Parathyroid adenoma (tissue), 2 donors: Measurements from ENCODE around the gene MED27.

ENCODE experiments used
- H2AFZ ChIP-seq: fragments of 300-600 bp; sonication (generic); one replicate; pipeline ENCODE4 v1.7.0; 2017; ENCODE audit warnings: antibody characterized with exemption, mild to moderate bottlenecking
- H3K27ac ChIP-seq: fragments of 300-600 bp; sonication (generic); one replicate; pipeline ENCODE4 v1.7.0; 2017
- H3K27me3 ChIP-seq: fragments of 300-600 bp; sonication (generic); one replicate; pipeline ENCODE4 v1.7.0; 2017; ENCODE audit warnings: low read length; ENCODE audit not compliant: control insufficient read depth, insufficient read depth
- H3K36me3 ChIP-seq: fragments of 300-600 bp; sonication (generic); one replicate; pipeline ENCODE4 v1.7.0; 2017; ENCODE audit warnings: low read length; ENCODE audit not compliant: control insufficient read depth, insufficient read depth
- H3K4me1 ChIP-seq: fragments of 300-600 bp; sonication (generic); one replicate; pipeline ENCODE4 v1.7.0; 2017; ENCODE audit warnings: control low read depth
- H3K4me2 ChIP-seq: fragments of 300-600 bp; sonication (generic); one replicate; pipeline ENCODE4 v1.7.0; 2017; ENCODE audit warnings: low read length
- H3K4me3 ChIP-seq: fragments of 300-600 bp; sonication (generic); one replicate; pipeline ENCODE4 v1.7.0; 2017; ENCODE audit warnings: low read depth, low read length
- H3K79me2 ChIP-seq: fragments of 300-600 bp; sonication (generic); one replicate; pipeline ENCODE4 v1.7.0; 2017; ENCODE audit warnings: control low read depth
- H3K9ac ChIP-seq: fragments of 300-600 bp; sonication (generic); one replicate; pipeline ENCODE4 v1.7.0; 2017; ENCODE audit warnings: mild to moderate bottlenecking
- H3K9me3 ChIP-seq: fragments of 300-600 bp; sonication (generic); one replicate; pipeline ENCODE4 v1.7.0; 2017; ENCODE audit warnings: low read length; ENCODE audit not compliant: control insufficient read depth
- TF ChIP-seq, protein P1 (sequence below): fragments of 300-600 bp; sonication (generic); IDR thresholded peaks from one replicate; pipeline ENCODE4 v1.7.0; 2017; ENCODE audit warnings: antibody characterized with exemption, mild to moderate bottlenecking
- donor health status: primary hyperparathyroidism.

MED27 gene

DNA sequence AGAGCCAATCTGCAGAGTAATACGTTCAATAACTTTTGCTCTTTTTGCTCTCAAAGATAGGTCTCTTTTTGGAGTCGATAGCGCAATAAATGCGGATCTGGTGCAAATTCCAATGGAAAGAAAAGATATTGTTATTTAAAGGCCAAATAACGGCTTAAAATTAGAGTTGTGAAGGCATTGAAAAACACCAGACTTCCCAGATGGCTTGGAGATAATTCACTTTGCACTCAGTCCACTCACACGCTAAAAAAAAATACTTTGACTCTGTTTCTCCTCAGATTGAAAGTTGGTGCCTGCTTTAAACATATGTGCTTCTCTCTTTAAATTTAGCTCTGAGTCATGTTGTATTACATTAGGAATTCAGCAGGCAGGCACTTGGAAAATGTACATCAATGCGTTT is 19.5 kb upstream of the MED27 start:
- no peak overlapping the region for H2AFZ ChIP-seq
- H3K79me2 ChIP-seq, result no peaks in the 10 kb centered on the region
- TF ChIP-seq, protein P1, sequence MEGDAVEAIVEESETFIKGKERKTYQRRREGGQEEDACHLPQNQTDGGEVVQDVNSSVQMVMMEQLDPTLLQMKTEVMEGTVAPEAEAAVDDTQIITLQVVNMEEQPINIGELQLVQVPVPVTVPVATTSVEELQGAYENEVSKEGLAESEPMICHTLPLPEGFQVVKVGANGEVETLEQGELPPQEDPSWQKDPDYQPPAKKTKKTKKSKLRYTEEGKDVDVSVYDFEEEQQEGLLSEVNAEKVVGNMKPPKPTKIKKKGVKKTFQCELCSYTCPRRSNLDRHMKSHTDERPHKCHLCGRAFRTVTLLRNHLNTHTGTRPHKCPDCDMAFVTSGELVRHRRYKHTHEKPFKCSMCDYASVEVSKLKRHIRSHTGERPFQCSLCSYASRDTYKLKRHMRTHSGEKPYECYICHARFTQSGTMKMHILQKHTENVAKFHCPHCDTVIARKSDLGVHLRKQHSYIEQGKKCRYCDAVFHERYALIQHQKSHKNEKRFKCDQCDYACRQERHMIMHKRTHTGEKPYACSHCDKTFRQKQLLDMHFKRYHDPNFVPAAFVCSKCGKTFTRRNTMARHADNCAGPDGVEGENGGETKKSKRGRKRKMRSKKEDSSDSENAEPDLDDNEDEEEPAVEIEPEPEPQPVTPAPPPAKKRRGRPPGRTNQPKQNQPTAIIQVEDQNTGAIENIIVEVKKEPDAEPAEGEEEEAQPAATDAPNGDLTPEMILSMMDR, result no peak
- no peak overlapping the region for H3K27ac ChIP-seq
- H3K4me1 ChIP-seq, result no peaks in the 10 kb centered on the region
- no peak overlapping the region for H3K4me2 ChIP-seq
- no peaks in the 10 kb centered on the region for H3K36me3 ChIP-seq
- H3K27me3 ChIP-seq, result no peaks in the 10 kb centered on the region
- H3K4me3 ChIP-seq, result no peak overlapping the region
- no peak overlapping the region for H3K9ac ChIP-seq
- H3K9me3 ChIP-seq, result no peaks in the 10 kb centered on the region

DNA sequence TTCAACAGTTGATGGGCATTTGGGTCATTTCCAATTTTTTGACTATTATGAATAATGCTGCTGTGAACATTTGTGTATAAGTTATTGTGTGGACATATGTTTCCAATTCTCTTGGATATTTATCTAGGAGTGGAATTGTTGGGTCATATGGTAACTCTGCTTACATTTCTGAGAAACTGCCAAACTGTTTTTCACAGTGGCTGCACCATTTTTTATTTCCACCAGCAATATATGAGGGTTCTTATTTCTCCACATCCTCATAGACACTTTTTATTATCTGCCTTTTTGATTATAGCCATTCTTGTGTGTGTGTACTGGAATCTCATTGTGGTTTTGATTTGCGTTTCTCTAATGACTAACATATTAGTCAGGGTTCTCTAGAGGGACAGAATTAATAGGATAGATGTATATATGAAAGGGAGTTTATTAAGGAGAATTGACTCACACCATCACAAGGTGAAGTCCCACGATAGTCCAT is 14.7 kb upstream of the MED27 start:
- H3K9me3 ChIP-seq, result no peaks in the 10 kb centered on the region
- no peak overlapping the region for H3K9ac ChIP-seq
- TF ChIP-seq, protein P1, result no peak
- no peak overlapping the region for H2AFZ ChIP-seq
- no peaks in the 10 kb centered on the region for H3K4me1 ChIP-seq
- H3K4me2 ChIP-seq, result no peak overlapping the region
- H3K79me2 ChIP-seq, result no peaks in the 10 kb centered on the region
- no peak overlapping the region for H3K27ac ChIP-seq
- no peaks in the 10 kb centered on the region for H3K27me3 ChIP-seq
- no peak overlapping the region for H3K4me3 ChIP-seq
- no peaks in the 10 kb centered on the region for H3K36me3 ChIP-seq

DNA sequence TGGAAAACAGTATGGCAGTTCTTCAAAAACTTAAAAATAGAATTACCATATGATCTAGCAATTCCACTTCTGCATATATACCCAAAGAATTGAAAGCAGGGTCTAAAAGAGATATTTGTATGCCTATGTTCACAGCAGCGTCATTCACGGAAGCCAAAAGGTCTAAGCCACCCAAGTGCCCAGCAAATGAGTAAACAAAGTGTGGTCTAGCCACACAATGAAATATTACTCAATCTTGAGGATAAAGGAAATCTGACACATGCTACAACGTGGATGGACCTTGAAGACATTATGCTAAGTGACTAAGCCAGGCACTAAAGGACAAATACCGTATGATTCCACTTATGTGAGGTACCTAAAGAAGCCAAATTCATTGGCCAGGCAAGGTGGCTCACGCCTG is 11.1 kb upstream of the MED27 start:
- TF ChIP-seq, protein P1, result no peak
- no peak overlapping the region for H3K27ac ChIP-seq
- no peaks in the 10 kb centered on the region for H3K4me1 ChIP-seq

DNA sequence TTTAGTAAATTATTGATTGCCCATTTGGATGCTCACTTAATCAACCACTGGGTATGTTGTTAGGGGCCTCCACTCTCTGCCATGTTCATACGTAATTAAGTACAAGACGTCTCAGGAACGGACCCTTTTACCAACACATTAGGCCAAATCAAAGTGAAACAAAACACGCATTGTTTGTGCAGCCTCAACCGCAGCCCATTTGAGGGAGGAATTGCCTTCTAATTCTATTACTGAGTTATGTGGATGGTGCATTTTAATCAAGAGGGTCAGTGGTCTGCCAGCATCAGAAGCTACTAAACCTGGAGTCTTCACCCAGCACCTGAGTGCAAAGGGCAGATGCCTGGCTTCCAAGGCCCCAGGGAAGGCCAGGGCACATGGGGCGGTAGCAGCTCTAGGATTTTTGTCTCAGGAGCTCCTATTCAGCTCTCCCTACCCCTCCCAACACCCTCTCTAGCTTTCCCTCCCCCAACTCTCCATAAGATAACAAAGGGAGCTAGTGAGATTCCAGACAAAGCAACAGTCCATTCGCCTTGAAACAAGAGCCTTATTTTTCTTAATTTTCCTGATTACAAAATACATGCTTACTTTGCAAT is 7.9 kb upstream of the MED27 start:
- TF ChIP-seq, protein P1, result no peak
- no peaks in the 10 kb centered on the region for H3K9me3 ChIP-seq
- no peaks in the 10 kb centered on the region for H3K27me3 ChIP-seq
- no peak overlapping the region for H3K4me2 ChIP-seq
- no peak overlapping the region for H2AFZ ChIP-seq
- no peaks in the 10 kb centered on the region for H3K4me1 ChIP-seq
- H3K4me3 ChIP-seq, result no peak overlapping the region
- no peak overlapping the region for H3K9ac ChIP-seq
- no peaks in the 10 kb centered on the region for H3K36me3 ChIP-seq
- no peaks in the 10 kb centered on the region for H3K79me2 ChIP-seq
- no peak overlapping the region for H3K27ac ChIP-seq

More for the DNA sequence above, 11.1 kb upstream of the MED27 start:
- no peaks in the 10 kb centered on the region for H3K27me3 ChIP-seq
- no peak overlapping the region for H3K4me2 ChIP-seq
- H2AFZ ChIP-seq, result no peak overlapping the region
- H3K79me2 ChIP-seq, result no peaks in the 10 kb centered on the region
- H3K9ac ChIP-seq, result no peak overlapping the region
- H3K9me3 ChIP-seq, result no peaks in the 10 kb centered on the region
- no peak overlapping the region for H3K4me3 ChIP-seq
- H3K36me3 ChIP-seq, result no peaks in the 10 kb centered on the region

DNA sequence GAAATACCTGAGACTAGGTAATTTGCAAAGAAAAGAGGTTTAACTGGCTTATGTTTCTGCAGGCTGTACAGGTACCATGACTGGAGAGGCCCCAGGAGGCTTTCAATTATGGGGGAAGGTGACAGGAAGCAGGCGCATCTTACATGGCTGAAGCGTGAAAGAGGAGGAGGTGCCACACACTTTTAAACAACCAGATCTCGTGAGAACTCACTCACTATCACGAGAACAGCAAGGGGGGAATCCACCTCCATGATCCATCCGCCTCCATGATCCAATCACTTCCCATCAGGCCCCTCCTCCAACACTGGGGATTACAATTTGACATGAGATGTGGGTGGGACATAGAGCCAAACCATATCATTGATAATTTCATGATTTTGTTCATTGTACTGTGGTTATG is 2.5 kb upstream of the MED27 start:
- no peaks in the 10 kb centered on the region for H3K36me3 ChIP-seq
- no peaks in the 10 kb centered on the region for H3K27me3 ChIP-seq
- H3K9ac ChIP-seq, result no peak overlapping the region
- H3K4me2 ChIP-seq, result no peak overlapping the region
- no peak overlapping the region for H3K27ac ChIP-seq
- no peak overlapping the region for H3K4me3 ChIP-seq
- TF ChIP-seq, protein P1, result no peak
- peaks cover 11% of the 10 kb centered on the region for H3K79me2 ChIP-seq
- peaks cover 2% of the 10 kb centered on the region for H3K4me1 ChIP-seq
- H3K9me3 ChIP-seq, result no peaks in the 10 kb centered on the region
- no peak overlapping the region for H2AFZ ChIP-seq
